HepG2 (cell line): Measurements from ENCODE around the gene PEX14. TPM values are rescaled to one million over a fixed set of nuclear protein-coding genes. Genes with fewer than 3 reads are reported as not detected.

Experiments used
- ATAC-seq: fragments of 200-7000 bp; cut with Tn5 transposase; 3 replicates; pipeline ENCODE4 v1.9.1; 2020; ENCODE audit warnings: mild to moderate bottlenecking, moderate library complexity
- BruUV-seq: library from RNA; stranded (reverse); fragments of 400-500 nt; replicated peaks from 2 replicates; lab custom pipeline; 2021; lab: Mats Ljungman, UMichigan
- CTCF ChIA-PET: fragments of 300-600 bp; formaldehyde crosslinking; extraction: SDS; loops from one replicate; lab custom pipeline; 2021; ENCODE audit warnings: low total read pairs, inconsistent platforms, low intra/inter-chr PET ratio; lab: Yijun Ruan, JAX
- POLR2A ChIA-PET: fragments of 350-600 bp; sonication (Branson Sonifier 250); formaldehyde crosslinking; loops from one replicate; lab custom pipeline; 2020; ENCODE audit warnings: antibody characterized with exemption, inconsistent platforms; lab: Yijun Ruan, JAX
- DNase-seq: peaks from one replicate; pipeline ENCODE4 v3.0.0-alpha.2; 2015; ENCODE audit warnings: low spot score
- FAIRE-seq: peaks from 3 replicates; lab custom pipeline; 2011; peaks lifted over from hg19 to GRCh38; lab: Jason Lieb, UNC
- H2AFZ ChIP-seq: one replicate; pipeline ENCODE4 v1.6.1; 2011; ENCODE audit warnings: low read length, inconsistent platforms
- H3K27ac ChIP-seq: fragments of 300-600 bp; 3 replicates; pipeline ENCODE4 v1.8.0; 2011; ENCODE audit warnings: mixed run types, mild to moderate bottlenecking, mixed read lengths, low read length, inconsistent platforms; ENCODE audit not compliant: insufficient read depth; ENCODE audit errors: extremely low read length
- H3K27me3 ChIP-seq, 2 experiments: fragments of 200-600 bp in 1 of 2; 2 replicates in 1 of 2; 3 replicates in 1 of 2; pipeline versions ENCODE4 v1.6.0 to v1.8.0; 2011; ENCODE audit warnings: low read length in 2 of 2, mild to moderate bottlenecking in 2 of 2, moderate library complexity in 2 of 2, inconsistent platforms in 1 of 2; ENCODE audit not compliant: insufficient read depth in 2 of 2, control insufficient read depth in 1 of 2
- H3K36me3 ChIP-seq, 2 experiments: fragments of 200-600 bp in 1 of 2; replicated peaks in 1 of 2; 2 replicates in 1 of 2; 3 replicates in 1 of 2; pipeline versions ENCODE4 v1.5.1 to v1.8.0; 2011; ENCODE audit warnings: low read length in 2 of 2, inconsistent platforms in 1 of 2; ENCODE audit not compliant: insufficient read depth in 2 of 2, control insufficient read depth in 1 of 2
- H3K4me1 ChIP-seq: 2 replicates; pipeline ENCODE4 v1.5.1; 2012; ENCODE audit warnings: low read length, inconsistent platforms; ENCODE audit not compliant: insufficient read depth
- H3K4me2 ChIP-seq: 2 replicates; pipeline ENCODE4 v1.6.0; 2011; ENCODE audit warnings: low read depth, low read length, inconsistent platforms
- H3K4me3 ChIP-seq, 3 experiments: fragments of 200-600 bp in 1 of 3; sonication (generic), shearing (Covaris generic) in 1 of 3; replicated peaks in 1 of 3; 2 replicates each; pipeline ENCODE4 v1.5.1; 2011 to 2016; ENCODE audit warnings: low read length in 3 of 3, inconsistent platforms in 2 of 3, low read depth in 2 of 3, mild to moderate bottlenecking in 2 of 3, control low read depth in 1 of 3, mixed read lengths in 1 of 3; ENCODE audit not compliant: insufficient read depth in 1 of 3
- H3K79me2 ChIP-seq: one replicate; pipeline ENCODE4 v1.6.1; 2011; ENCODE audit warnings: low read length, inconsistent platforms; ENCODE audit not compliant: insufficient read depth
- H3K9ac ChIP-seq: 2 replicates; pipeline ENCODE4 v1.6.0; 2011; ENCODE audit warnings: mild to moderate bottlenecking, low read depth, low read length, inconsistent platforms; ENCODE audit not compliant: insufficient read depth
- H3K9me3 ChIP-seq: 2 replicates; pipeline ENCODE4 v1.5.1; 2012; ENCODE audit warnings: mild to moderate bottlenecking, low read length
- H4K20me1 ChIP-seq: 2 replicates; pipeline ENCODE4 v1.6.0; 2011; ENCODE audit warnings: inconsistent platforms, mild to moderate bottlenecking, low read length, moderate library complexity; ENCODE audit not compliant: insufficient read depth
- CAMTA2 ChIP-seq: sonication (generic); formaldehyde crosslinking; IDR thresholded peaks from 2 replicates; pipeline ENCODE4 v1.4.0; 2020; ENCODE audit warnings: mild to moderate bottlenecking, missing genetic modification reagents, borderline replicate concordance
- CHCHD3 ChIP-seq: sonication (generic); formaldehyde crosslinking; IDR thresholded peaks from 2 replicates; pipeline ENCODE4 v1.8.0; 2022; ENCODE audit warnings: mild to moderate bottlenecking, missing genetic modification reagents, moderate library complexity
- DNMT1 ChIP-seq: sonication (generic); formaldehyde crosslinking; IDR thresholded peaks from 2 replicates; pipeline ENCODE4 v1.5.1; 2020; ENCODE audit warnings: mild to moderate bottlenecking, missing genetic modification reagents
- ISX ChIP-seq: sonication (generic); formaldehyde crosslinking; conservative IDR thresholded peaks from 2 replicates; pipeline ENCODE4 v1.5.0; 2020; ENCODE audit warnings: missing genetic modification reagents
- KDM1A ChIP-seq: IDR thresholded peaks from 2 replicates; pipeline ENCODE4 v1.6.1; 2016; ENCODE audit warnings: missing compliant biosample characterization
- KDM3A ChIP-seq: IDR thresholded peaks from 2 replicates; pipeline ENCODE4 v1.6.1; 2018; ENCODE audit warnings: low read depth, missing compliant biosample characterization
- MAFK ChIP-seq, 2 experiments: IDR thresholded peaks in 1 of 2; conservative IDR thresholded peaks in 1 of 2; 2 replicates each; pipeline ENCODE4 v1.6.1; 2011; ENCODE audit warnings: improper control_type of control experiment in 2 of 2, low read length in 2 of 2
- MIER3 ChIP-seq: IDR thresholded peaks from 2 replicates; pipeline ENCODE4 v1.6.1; 2016; ENCODE audit warnings: missing compliant biosample characterization, borderline replicate concordance
- NPAS2 ChIP-seq: sonication (generic); formaldehyde crosslinking; IDR thresholded peaks from 2 replicates; pipeline ENCODE4 v1.8.0; 2022; ENCODE audit warnings: mild to moderate bottlenecking, missing genetic modification reagents, borderline replicate concordance
- PHF8 ChIP-seq: sonication (generic); formaldehyde crosslinking; IDR thresholded peaks from 2 replicates; pipeline ENCODE4 v1.5.0; 2020; ENCODE audit warnings: missing genetic modification reagents
- RCOR2 ChIP-seq: IDR thresholded peaks from 2 replicates; pipeline ENCODE4 v1.6.1; 2016; ENCODE audit warnings: missing biosample characterization, missing genetic modification reagents
- STAT5B ChIP-seq: sonication (generic); formaldehyde crosslinking; IDR thresholded peaks from 2 replicates; pipeline ENCODE4 v1.4.0; 2020; ENCODE audit warnings: missing genetic modification reagents
- ZKSCAN1 ChIP-seq: fragments of 150-350 bp; IDR thresholded peaks from 2 replicates; pipeline ENCODE4 v1.6.1; 2014; ENCODE audit warnings: low read length
- ZMYM3 ChIP-seq: sonication (generic); formaldehyde crosslinking; IDR thresholded peaks from 2 replicates; pipeline ENCODE4 v1.5.1; 2020; ENCODE audit warnings: mild to moderate bottlenecking, missing genetic modification reagents
- ZNF251 ChIP-seq: sonication (generic); formaldehyde crosslinking; IDR thresholded peaks from 2 replicates; pipeline ENCODE4 v1.9.0; 2021; ENCODE audit warnings: mild to moderate bottlenecking, missing genetic modification reagents
- ZNF329 ChIP-seq: sonication (generic); formaldehyde crosslinking; IDR thresholded peaks from 2 replicates; pipeline ENCODE4 v1.9.0; 2021; ENCODE audit warnings: low read depth, mild to moderate bottlenecking, missing genetic modification reagents
- ZNF331 ChIP-seq: sonication (generic); formaldehyde crosslinking; IDR thresholded peaks from 2 replicates; pipeline ENCODE4 v1.4.0; 2020; ENCODE audit warnings: missing genetic modification reagents
- ZNF333 ChIP-seq: sonication (generic); formaldehyde crosslinking; IDR thresholded peaks from 2 replicates; pipeline ENCODE4 v1.4.0; 2020; ENCODE audit warnings: mild to moderate bottlenecking, missing genetic modification reagents, borderline replicate concordance
- ZNF350 ChIP-seq: sonication (generic); formaldehyde crosslinking; IDR thresholded peaks from 2 replicates; pipeline ENCODE4 v1.4.0; 2020; ENCODE audit warnings: mild to moderate bottlenecking, low read depth, missing genetic modification reagents, borderline replicate concordance
- ZNF629 ChIP-seq: sonication (generic); formaldehyde crosslinking; conservative IDR thresholded peaks from 2 replicates; pipeline ENCODE4 v1.5.0; 2020; ENCODE audit warnings: missing genetic modification reagents
- ZNF772 ChIP-seq: sonication (generic); formaldehyde crosslinking; IDR thresholded peaks from 2 replicates; pipeline ENCODE4 v1.5.0; 2020; ENCODE audit warnings: mild to moderate bottlenecking, missing genetic modification reagents
- ZSCAN21 ChIP-seq: sonication (generic); formaldehyde crosslinking; IDR thresholded peaks from 2 replicates; pipeline ENCODE4 v1.8.0; 2022; ENCODE audit warnings: mild to moderate bottlenecking, missing genetic modification reagents, moderate library complexity, borderline replicate concordance
- WGBS: methylation state at CpG from one replicate; pipeline ENCODE4 v1.1.6; 2017; ENCODE audit warnings: low lambda C conversion rate; 5-methylcytosine and 5-hydroxymethylcytosine counted together
- in situ Hi-C: cut with HindIII; loops from 2 replicates; pipeline ENCODE4 v1.10.0; 2017; ENCODE audit warnings: low pct_unique_long_range_greater_than_20kb; ENCODE audit not compliant: extremely low pct_ligation_motif_present
- intact Hi-C: fragments of 100-400 bp; cut with micrococcal nuclease; formaldehyde crosslinking; loops from one replicate; pipeline ENCODE4 v1.10.0; 2022; ENCODE audit not compliant: unreplicated experiment
- polyA plus RNA-seq, 8 experiments: library from polyadenylated mRNA; depleted of rRNA in 3 of 8; stranded (reverse) in 7 of 8; unstranded in 1 of 8; fragments of >200 nt; fragmentation: Illumina TruSeq in 4 of 8; extraction: Trizol in 4 of 8; gene quantifications; 2 replicates each; pipeline versions ENCODE4 v1.2.1 to v1.2.3, GENCODE V29; 2011 to 2016; ENCODE audit warnings: low read depth in 4 of 8, missing spikeins in 1 of 8, mixed read lengths in 1 of 8; ENCODE audit not compliant: insufficient read depth in 1 of 8
- total RNA-seq, 5 experiments: library from RNA; depleted of rRNA; stranded (reverse); fragments of >200 nt; fragmentation: Illumina TruSeq; extraction: Trizol; gene quantifications; 2 replicates each; pipeline ENCODE4 v1.2.3, GENCODE V29; 2016; ENCODE audit warnings: low read depth in 1 of 5
- TF ChIP-seq, protein P1 (sequence below): sonication (generic); formaldehyde crosslinking; IDR thresholded peaks from 2 replicates; pipeline ENCODE4 v1.5.0; 2020; ENCODE audit warnings: missing genetic modification reagents
- TF ChIP-seq, protein P2 (sequence below): sonication (generic); formaldehyde crosslinking; IDR thresholded peaks from 2 replicates; pipeline ENCODE4 v1.4.0; 2020; ENCODE audit warnings: mild to moderate bottlenecking, missing genetic modification reagents

Gene PEX14
- total and polyA plus RNA-seq, 2 of the 13 experiments (the other 11 are each of a cell fraction or from before 2014, with no cell fraction given), result 6.5 to 9.9 TPM

DNA sequence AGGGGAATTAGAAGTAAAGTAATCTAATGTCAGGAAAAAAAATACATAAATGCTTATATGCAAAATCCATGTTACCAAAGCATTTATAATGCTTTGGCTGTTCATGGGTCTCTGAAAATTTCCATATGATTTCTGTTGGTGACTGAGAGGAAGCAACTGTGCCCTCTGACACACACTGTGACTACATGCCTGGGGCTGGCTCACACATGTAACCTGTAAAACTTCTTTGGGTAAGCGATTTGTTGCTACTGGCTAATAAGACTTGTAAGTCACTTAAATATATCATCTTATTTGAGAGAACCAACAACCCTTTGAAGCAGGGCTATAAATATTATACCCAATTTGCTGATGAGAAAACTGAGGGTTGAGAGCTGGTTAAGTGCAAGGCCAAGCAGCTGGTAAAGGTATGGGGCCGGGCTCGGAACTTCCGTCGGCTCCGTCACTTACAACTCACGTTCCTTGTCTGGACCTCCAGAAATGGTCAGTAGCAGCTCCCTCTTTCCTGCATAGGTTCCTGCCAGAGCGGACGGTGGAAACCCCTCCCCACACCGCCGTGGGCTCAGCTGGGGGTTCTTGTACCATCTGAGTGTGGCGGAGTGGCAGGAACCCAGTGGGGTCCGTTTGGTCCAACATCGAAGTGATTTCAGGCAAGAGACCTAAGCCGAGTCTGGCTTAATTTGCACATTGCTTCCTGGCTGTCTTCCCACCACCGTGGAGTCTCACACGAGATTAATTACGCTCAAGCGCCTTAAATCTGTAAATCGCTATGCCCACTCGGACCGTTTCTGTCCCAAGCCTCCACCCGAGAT is 3.1 kb upstream of the PEX14 start:
- no peaks in the 10 kb centered on the region; a peak in 1 of 5 replicates for H3K27me3 ChIP-seq
- ATAC-seq, result peak; percentile 4
- peak overlapping the region; percentile 83 for H3K4me2 ChIP-seq
- peak overlapping the region; percentile 59 for H3K27ac ChIP-seq
- no peak for FAIRE-seq
- peaks cover 22% of the 10 kb centered on the region for H3K79me2 ChIP-seq
- peaks cover 10 to 22% of the 10 kb centered on the region in 2 experiments; a peak in 4 of 5 replicates for H3K36me3 ChIP-seq
- BruUV-seq, result TSS peak; percentile 73
- 16% methylated on average over 15 of the region's 23 CpGs for WGBS
- DNase-seq, result no peak
- H3K4me1 ChIP-seq, result peaks cover 35% of the 10 kb centered on the region
- no peaks in the 10 kb centered on the region for H4K20me1 ChIP-seq
- in situ Hi-C loops (loop anchor here (10.0 kb wide), 1 partner anchor 87 kb away; no protein-coding TSS in a partner anchor), intact Hi-C loops (loop anchor here (5.0 kb wide), 1 partner anchor 39 kb away; the partner anchor contains the start of gene CENPS)
- POLR2A ChIA-PET, result interaction anchor here (1.1 kb wide), 1 partner anchor 14 kb away, joined by 3 read pairs; no protein-coding TSS in a partner anchor
- no peak overlapping the region for H2AFZ ChIP-seq
- no peaks in the 10 kb centered on the region for H3K9me3 ChIP-seq
- CTCF ChIA-PET, result no interaction called here
- H3K9ac ChIP-seq, result peak overlapping the region; percentile 67
- H3K4me3 ChIP-seq, result peak overlapping the region; percentile 74 to 83 (median 77)
- TF ChIP-seq MIER3 (CRISPR knock-in tag) (no peak), ZNF333 (CRISPR knock-in tag) (no peak), NPAS2 (CRISPR knock-in tag) (no peak), KDM1A (peak; percentile 75; the same call in 1 of the 2 replicates), ZNF331 (CRISPR knock-in tag) (no peak), PHF8 (no peak), ZNF251 (CRISPR knock-in tag) (0 out of 2 replicates have a peak, but pooled peaks have one; percentile 38), CAMTA2 (0 out of 2 replicates have a peak, but pooled peaks have one; percentile 57), CHCHD3 (CRISPR knock-in tag) (no peak), ZMYM3 (CRISPR knock-in tag) (peak; percentile 77; the same call in 1 of the 2 replicates), RCOR2 (CRISPR knock-in tag) (peak; percentile 63; the same call in 1 of the 2 replicates), MAFK (conservative IDR thresholded peaks at IDR 0.05 in 1 of 2, IDR thresholded peaks at IDR 0.05 in 1 of 2; ENCODE audit: low read length in 2 of 2) (no peak), ZNF772 (CRISPR knock-in tag) (no peak), DNMT1 (CRISPR knock-in tag) (no peak), ZNF629 (CRISPR knock-in tag) (peak; percentile 97), ZNF329 (CRISPR knock-in tag) (no peak), ZKSCAN1 (peak; percentile 63; the same call in 1 of the 2 replicates), ISX (no peak), STAT5B (CRISPR knock-in tag) (no peak), ZSCAN21 (CRISPR knock-in tag) (no peak), KDM3A (0 out of 2 replicates have a peak, but pooled peaks have one; percentile 6), ZNF350 (no peak)
- TF ChIP-seq, protein P1, sequence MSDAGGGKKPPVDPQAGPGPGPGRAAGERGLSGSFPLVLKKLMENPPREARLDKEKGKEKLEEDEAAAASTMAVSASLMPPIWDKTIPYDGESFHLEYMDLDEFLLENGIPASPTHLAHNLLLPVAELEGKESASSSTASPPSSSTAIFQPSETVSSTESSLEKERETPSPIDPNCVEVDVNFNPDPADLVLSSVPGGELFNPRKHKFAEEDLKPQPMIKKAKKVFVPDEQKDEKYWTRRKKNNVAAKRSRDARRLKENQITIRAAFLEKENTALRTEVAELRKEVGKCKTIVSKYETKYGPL (CRISPR knock-in tag), result no peak
- TF ChIP-seq, protein P2, sequence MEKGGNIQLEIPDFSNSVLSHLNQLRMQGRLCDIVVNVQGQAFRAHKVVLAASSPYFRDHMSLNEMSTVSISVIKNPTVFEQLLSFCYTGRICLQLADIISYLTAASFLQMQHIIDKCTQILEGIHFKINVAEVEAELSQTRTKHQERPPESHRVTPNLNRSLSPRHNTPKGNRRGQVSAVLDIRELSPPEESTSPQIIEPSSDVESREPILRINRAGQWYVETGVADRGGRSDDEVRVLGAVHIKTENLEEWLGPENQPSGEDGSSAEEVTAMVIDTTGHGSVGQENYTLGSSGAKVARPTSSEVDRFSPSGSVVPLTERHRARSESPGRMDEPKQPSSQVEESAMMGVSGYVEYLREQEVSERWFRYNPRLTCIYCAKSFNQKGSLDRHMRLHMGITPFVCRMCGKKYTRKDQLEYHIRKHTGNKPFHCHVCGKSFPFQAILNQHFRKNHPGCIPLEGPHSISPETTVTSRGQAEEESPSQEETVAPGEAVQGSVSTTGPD (CRISPR knock-in tag), result peak; percentile 15; the same call in 1 of the 2 replicates
